Keratinocyte (primary cell): ENCODE measurements around the gene HAND2. TPM values are rescaled to one million over a fixed set of nuclear protein-coding genes. Genes with fewer than 3 reads are reported as not detected.

Source experiments
- DNase-seq: peaks from one replicate; pipeline ENCODE4 v3.0.0-alpha.2; 2011; ENCODE audit warnings: low read depth, missing footprints, low spot score
- FAIRE-seq: peaks from 2 replicates; lab custom pipeline; 2011; peaks lifted over from hg19 to GRCh38; lab: Jason Lieb, UNC
- H2AFZ ChIP-seq: 2 replicates; pipeline ENCODE4 v1.6.0; 2012; ENCODE audit warnings: low read length, control low read depth, inconsistent platforms; ENCODE audit not compliant: control insufficient read depth
- H3K27ac ChIP-seq: 2 replicates; pipeline ENCODE4 v1.5.1; 2011; ENCODE audit warnings: low read length; ENCODE audit not compliant: control insufficient read depth, insufficient read depth
- H3K27me3 ChIP-seq: 3 replicates; pipeline ENCODE4 v1.6.0; 2011; ENCODE audit warnings: low read length; ENCODE audit not compliant: control insufficient read depth, insufficient read depth; ENCODE audit errors: extremely low read depth
- H3K36me3 ChIP-seq, 2 experiments: 2 replicates in 1 of 2; 3 replicates in 1 of 2; pipeline ENCODE4 v1.5.1; 2011; ENCODE audit warnings: low read length in 2 of 2, mild to moderate bottlenecking in 1 of 2; ENCODE audit not compliant: control insufficient read depth in 2 of 2, insufficient read depth in 2 of 2; ENCODE audit errors: extremely low read depth in 1 of 2
- H3K4me1 ChIP-seq: 3 replicates; pipeline ENCODE4 v1.5.1; 2011; ENCODE audit warnings: low read length; ENCODE audit not compliant: control insufficient read depth, insufficient read depth; ENCODE audit errors: extremely low read depth
- H3K4me2 ChIP-seq: 3 replicates; pipeline ENCODE4 v1.6.0; 2011; ENCODE audit warnings: low read depth, low read length; ENCODE audit not compliant: control insufficient read depth, insufficient read depth; ENCODE audit errors: extremely low read depth
- H3K4me3 ChIP-seq, 3 experiments: fragments of 200-600 bp in 1 of 3; sonication (generic) in 1 of 3; 2 replicates in 2 of 3; 3 replicates in 1 of 3; pipeline ENCODE4 v1.5.1; 2011 to 2016; ENCODE audit warnings: low read length in 3 of 3, mild to moderate bottlenecking in 3 of 3, control low read depth in 2 of 3, inconsistent platforms in 1 of 3, low read depth in 1 of 3, mixed read lengths in 1 of 3, mixed run types in 1 of 3, moderate library complexity in 1 of 3; ENCODE audit not compliant: control insufficient read depth in 2 of 3, insufficient read depth in 2 of 3; ENCODE audit errors: extremely low read depth in 1 of 3
- H3K79me2 ChIP-seq: 2 replicates; pipeline ENCODE4 v1.6.0; 2012; ENCODE audit warnings: low read length; ENCODE audit not compliant: control insufficient read depth, insufficient read depth
- H3K9ac ChIP-seq: 3 replicates; pipeline ENCODE4 v1.6.0; 2011; ENCODE audit warnings: low read length; ENCODE audit not compliant: control insufficient read depth, insufficient read depth; ENCODE audit errors: extremely low read depth
- H3K9me1 ChIP-seq: 3 replicates; pipeline ENCODE4 v1.6.0; 2011; ENCODE audit warnings: low read length; ENCODE audit not compliant: control insufficient read depth, insufficient read depth; ENCODE audit errors: extremely low read depth
- H3K9me3 ChIP-seq: 2 replicates; pipeline ENCODE4 v1.5.1; 2012; ENCODE audit warnings: low read depth, low read length; ENCODE audit not compliant: control insufficient read depth
- H4K20me1 ChIP-seq: 3 replicates; pipeline ENCODE4 v1.6.0; 2011; ENCODE audit warnings: low read length; ENCODE audit not compliant: control insufficient read depth, insufficient read depth; ENCODE audit errors: extremely low read depth
- CTCF ChIP-seq, 3 experiments: IDR thresholded peaks in 1 of 3; conservative IDR thresholded peaks in 1 of 3; optimal IDR thresholded peaks in 1 of 3; 2 replicates in 2 of 3; 3 replicates in 1 of 3; pipeline versions ENCODE3 to v1.5.1; 2011; ENCODE audit warnings: low read length in 3 of 3, mild to moderate bottlenecking in 3 of 3, moderate library complexity in 2 of 3, control low read depth in 1 of 3, inconsistent platforms in 1 of 3; ENCODE audit not compliant: insufficient read depth in 2 of 3; ENCODE audit errors: extremely low read depth in 1 of 3
- EZH2 ChIP-seq: IDR thresholded peaks from one replicate; pipeline ENCODE4 v1.6.1; 2012; ENCODE audit warnings: inconsistent platforms, mild to moderate bottlenecking, low read length, moderate library complexity
- dilution Hi-C: fragments of 300-500 bp; cut with MboI; formaldehyde crosslinking; loops from one replicate; pipeline ENCODE4 v1.7.0; 2020; ENCODE audit warnings: low sequenced_read_pairs; ENCODE audit not compliant: extremely low pct_ligation_motif_present
- polyA plus RNA-seq, 5 experiments: library from polyadenylated mRNA; depleted of rRNA in 3 of 5; stranded (reverse) in 3 of 5; stranded (forward) in 1 of 5; unstranded in 1 of 5; fragments of >200 nt; gene quantifications; 1 replicate in 1 of 5; 2 replicates in 3 of 5; 3 replicates in 1 of 5; pipeline versions ENCODE4 v1.2.1 to v1.2.3, GENCODE V29; 2011 to 2012; ENCODE audit warnings: missing spikeins in 2 of 5, low read depth in 1 of 5, low replicate concordance in 1 of 5

HAND2 gene
- polyA plus RNA-seq, 1 donor (not counting 4 experiments of a cell fraction or from before 2014, with no cell fraction given): not detected

GRCh38 chr4:173498771-173499170 is 31.3 kb downstream of the HAND2 start:
- DNase-seq (no peak), FAIRE-seq (no peak)
- no peak overlapping the region for H3K4me2 ChIP-seq
- no peak overlapping the region for H2AFZ ChIP-seq
- no peaks in the 10 kb centered on the region for H3K79me2 ChIP-seq
- H4K20me1 ChIP-seq: no peaks in the 10 kb centered on the region
- TF ChIP-seq CTCF (optimal IDR thresholded peaks at IDR 0.05 in 1 of 3, IDR thresholded peaks at IDR 0.05 in 1 of 3, conservative IDR thresholded peaks at IDR 0.05 in 1 of 3; ENCODE audit: extremely low read depth in 1 of 3, insufficient read depth in 2 of 3, low read length in 3 of 3): no peak
- TF ChIP-seq EZH2: no peak
- peaks cover 42% of the 10 kb centered on the region for H3K27me3 ChIP-seq
- H3K4me1 ChIP-seq: peaks cover 4% of the 10 kb centered on the region
- H3K9me3 ChIP-seq: peaks cover 3% of the 10 kb centered on the region
- no peaks in the 10 kb centered on the region for H3K36me3 ChIP-seq
- no peaks in the 10 kb centered on the region for H3K9me1 ChIP-seq
- H3K9ac ChIP-seq: no peak overlapping the region
- no peak overlapping the region for H3K27ac ChIP-seq
- H3K4me3 ChIP-seq: no peak overlapping the region
- dilution Hi-C loops: no loop called here

- dilution Hi-C loops: no loop called here
- no peak overlapping the region for H3K4me2 ChIP-seq
- H3K27ac ChIP-seq: no peak overlapping the region
- peaks cover 35% of the 10 kb centered on the region for H3K27me3 ChIP-seq
- no peaks in the 10 kb centered on the region for H4K20me1 ChIP-seq
- FAIRE-seq (no peak), DNase-seq (no peak)
- no peaks in the 10 kb centered on the region for H3K9me1 ChIP-seq
- peaks cover 4% of the 10 kb centered on the region for H3K4me1 ChIP-seq
- H3K79me2 ChIP-seq: no peaks in the 10 kb centered on the region
- peaks cover 3% of the 10 kb centered on the region for H3K9me3 ChIP-seq
- no peak overlapping the region for H2AFZ ChIP-seq
- TF ChIP-seq EZH2 (no peak), CTCF (optimal IDR thresholded peaks at IDR 0.05 in 1 of 3, IDR thresholded peaks at IDR 0.05 in 1 of 3, conservative IDR thresholded peaks at IDR 0.05 in 1 of 3; ENCODE audit: extremely low read depth in 1 of 3, insufficient read depth in 2 of 3, low read length in 3 of 3) (no peak)
- H3K36me3 ChIP-seq: no peaks in the 10 kb centered on the region
- H3K9ac ChIP-seq: no peak overlapping the region
- no peak overlapping the region for H3K4me3 ChIP-seq
Measured at GRCh38 chr4:173498023-173498422, 32.0 kb downstream of the HAND2 start.
